Stimulated activated CD4-positive, alpha-beta T cell treated with anti-CD3 and anti-CD28 coated beads, Interleukin-4, amount 100 ng/mL, for 4 hours (primary cell): ENCODE measurements around the gene KBTBD7.

Experiments
- DNase-seq, 2 experiments: peaks; one replicate each; pipeline ENCODE4 v3.0.0-alpha.2; 2020

KBTBD7 gene, protein sequence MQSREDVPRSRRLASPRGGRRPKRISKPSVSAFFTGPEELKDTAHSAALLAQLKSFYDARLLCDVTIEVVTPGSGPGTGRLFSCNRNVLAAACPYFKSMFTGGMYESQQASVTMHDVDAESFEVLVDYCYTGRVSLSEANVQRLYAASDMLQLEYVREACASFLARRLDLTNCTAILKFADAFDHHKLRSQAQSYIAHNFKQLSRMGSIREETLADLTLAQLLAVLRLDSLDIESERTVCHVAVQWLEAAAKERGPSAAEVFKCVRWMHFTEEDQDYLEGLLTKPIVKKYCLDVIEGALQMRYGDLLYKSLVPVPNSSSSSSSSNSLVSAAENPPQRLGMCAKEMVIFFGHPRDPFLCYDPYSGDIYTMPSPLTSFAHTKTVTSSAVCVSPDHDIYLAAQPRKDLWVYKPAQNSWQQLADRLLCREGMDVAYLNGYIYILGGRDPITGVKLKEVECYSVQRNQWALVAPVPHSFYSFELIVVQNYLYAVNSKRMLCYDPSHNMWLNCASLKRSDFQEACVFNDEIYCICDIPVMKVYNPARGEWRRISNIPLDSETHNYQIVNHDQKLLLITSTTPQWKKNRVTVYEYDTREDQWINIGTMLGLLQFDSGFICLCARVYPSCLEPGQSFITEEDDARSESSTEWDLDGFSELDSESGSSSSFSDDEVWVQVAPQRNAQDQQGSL

DNA sequence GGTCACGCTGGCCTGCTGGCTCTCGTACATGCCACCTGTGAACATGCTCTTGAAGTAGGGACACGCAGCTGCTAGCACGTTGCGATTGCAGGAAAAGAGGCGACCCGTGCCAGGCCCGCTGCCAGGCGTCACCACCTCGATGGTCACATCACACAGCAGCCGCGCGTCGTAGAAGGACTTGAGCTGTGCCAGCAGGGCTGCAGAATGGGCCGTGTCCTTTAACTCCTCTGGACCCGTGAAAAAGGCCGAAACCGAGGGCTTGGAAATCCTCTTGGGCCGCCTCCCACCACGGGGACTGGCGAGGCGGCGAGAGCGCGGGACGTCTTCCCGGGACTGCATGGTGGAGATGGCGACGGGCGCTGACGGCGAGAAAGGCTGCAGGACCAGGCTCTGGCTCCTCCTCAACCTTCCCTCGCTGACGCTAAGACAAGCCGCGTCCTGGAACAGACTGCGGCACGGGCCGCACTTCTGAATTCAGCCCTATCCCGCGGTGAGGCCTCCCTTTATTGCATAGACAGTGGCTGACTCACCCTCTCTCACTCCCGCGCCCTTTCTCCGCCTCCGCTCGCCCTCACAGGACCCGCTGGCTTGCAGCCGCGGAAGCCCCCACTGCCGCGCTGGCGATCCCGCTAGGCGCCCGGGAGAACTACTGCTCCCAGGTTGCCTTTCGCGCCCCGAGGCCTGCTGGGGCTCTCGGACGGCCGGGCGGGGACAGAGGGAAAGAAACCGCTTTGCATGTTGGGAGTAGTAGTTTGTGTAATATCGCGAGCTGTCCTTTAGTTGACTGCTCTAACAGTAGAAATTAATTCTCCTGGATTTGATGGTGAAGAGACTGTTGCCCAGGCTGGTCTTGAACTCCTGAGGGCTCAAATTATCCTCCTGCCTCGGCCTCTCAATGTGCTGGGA is at the start of gene KBTBD7:
KBTBD7 (minus strand) TSS at position 651 of the 906 bp plus-strand sequence; CDS start at position 339, 312 bp downstream.
- DNase-seq, result peak; percentile 92 to 96

DNA sequence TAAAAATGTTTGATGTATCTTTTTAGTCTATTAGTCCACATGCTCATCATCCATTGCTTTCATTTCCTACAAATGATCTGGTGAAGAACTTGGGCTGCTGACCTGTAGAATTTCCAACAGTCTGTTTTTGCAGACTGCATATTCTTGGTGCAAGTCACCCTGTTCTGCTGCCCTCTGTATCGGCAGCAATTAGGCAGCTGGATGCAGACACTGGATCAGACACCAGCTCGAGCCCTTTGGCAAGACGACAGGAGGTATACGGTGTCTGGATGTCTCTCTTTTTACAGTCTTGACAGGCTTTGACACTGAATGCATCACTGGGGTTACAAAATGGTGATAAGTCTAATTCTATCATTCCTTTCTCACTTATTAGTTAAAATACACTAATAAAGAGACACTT is 47.3 kb upstream of the KBTBD7 start:
- DNase-seq, result no peak

DNA sequence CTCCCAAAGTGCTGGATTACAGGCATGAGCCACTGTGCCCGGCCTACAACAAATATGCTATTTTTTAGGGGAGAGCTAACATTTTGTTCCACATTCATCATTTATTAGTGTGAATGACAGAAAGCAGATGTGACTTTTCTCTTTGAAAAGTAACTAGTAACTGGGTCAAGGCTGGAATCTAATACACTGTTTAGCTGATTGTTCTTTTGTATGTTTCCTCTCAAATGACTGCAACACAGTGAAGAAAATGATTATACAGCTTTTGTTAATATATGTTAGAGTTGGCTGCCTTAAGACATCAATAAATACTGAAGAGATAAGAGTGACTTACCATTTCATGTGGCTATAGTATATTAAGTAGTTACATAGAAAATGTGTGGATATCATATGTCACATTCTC is 42.0 kb upstream of the KBTBD7 start:
- no peak for DNase-seq

DNA sequence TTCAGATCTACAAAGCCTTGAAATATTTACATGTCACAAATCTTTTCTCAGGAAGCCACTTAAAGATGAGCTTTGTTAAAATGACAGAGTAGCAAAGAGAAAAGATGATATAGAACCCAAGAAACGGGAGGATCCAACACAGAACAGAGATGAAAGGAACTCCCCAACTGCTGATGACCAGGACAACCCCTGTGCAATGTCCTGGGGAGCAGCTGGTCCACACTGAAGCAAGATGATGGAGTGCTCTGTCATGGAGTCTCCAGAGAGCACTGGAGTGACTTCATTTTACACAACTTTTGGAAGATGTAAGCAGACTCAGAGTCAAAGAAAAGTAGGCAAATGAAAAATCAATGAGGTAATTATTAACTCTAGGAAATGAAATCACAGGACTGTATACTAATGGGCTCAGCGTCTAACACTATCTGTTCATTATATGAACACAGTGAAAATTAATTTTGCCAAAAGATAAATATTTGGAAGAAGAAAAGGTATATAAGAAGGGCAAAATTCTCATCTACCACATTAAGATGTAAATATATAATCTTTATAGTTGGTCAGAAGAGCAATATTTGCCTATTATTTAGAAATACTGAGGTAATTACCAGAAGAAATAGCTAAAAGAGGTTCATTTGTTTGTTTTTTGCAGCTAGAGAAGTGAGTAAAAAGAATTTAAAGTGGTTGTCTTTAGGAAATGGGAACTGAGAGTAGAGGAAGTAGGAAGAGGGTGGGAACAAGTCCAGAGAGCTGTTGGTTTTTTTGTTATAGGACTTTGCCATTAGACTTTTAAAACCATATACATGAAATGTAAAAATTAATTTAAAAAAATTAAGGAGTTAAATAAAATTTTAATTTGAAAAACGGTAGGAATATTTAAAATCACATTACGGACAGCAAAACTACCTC is 38.5 kb upstream of the KBTBD7 start:
- no peak for DNase-seq

DNA sequence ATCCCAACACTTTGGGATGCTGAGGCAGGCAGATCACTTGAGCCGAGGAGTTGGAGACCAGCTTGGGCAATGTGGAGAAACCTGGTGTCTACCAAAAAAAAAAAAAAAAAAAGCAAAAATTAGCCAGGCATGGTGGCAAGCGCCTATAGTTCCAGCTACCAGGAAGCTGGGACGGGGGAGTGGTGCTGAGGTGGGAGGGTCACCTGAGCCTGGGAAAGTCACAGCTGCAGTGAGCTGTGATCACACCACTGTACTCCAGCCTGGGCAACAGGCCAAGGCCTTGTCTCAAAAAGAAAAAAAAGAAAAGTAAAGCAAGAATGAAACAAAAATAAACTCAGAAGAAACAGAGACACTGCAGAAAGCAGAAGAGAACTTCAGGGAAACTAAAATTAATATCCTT is 37.4 kb upstream of the KBTBD7 start:
- no peak for DNase-seq

DNA sequence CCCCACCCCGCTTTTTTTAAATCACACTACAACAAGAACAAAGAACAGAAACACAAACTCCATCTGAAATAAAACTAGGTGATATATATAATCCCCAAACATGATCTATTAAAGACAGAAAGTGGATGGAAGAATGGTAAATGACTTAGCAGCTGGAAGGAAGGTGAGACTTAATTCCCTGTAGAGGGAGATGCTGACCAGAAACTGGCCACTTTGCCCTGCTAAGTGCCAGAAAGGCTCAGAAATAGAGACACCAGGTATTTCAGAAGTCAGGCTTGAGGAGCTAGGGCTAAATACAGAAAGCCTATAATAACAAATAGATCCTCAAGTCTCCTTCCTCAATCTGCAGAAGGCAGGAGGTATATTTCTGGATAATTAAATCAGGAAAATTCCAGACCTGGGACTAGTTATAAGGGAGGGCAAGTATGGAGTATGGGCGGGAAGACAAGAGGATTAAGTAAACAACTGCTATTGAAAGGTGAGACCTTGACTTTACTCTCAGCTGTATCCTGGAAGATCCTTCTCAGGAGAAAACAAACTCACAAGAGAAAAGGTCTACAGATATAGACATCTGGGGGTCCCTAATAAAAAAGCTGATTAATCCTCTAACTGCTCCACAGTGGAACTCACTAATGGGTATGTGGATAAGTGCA is 36.8 kb upstream of the KBTBD7 start:
- no peak for DNase-seq

DNA sequence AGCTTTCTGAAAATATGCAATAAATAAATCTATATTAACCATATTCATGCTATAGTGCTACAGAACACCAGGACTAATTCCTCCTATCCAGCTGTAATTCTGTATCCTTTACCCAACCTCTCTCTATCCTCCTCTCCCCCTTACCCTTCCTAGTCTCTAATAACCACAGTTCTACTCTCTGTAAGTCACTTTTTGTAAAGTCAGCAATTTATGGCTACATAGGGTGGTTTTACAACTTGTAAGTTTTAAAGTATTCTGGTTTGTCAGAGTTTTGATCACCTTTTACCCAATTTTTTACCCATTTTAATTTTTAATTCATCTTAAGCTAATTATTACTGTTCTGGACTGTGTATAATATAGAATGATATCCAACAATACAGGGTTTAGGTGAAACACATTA is 35.0 kb upstream of the KBTBD7 start:
- no peak for DNase-seq

DNA sequence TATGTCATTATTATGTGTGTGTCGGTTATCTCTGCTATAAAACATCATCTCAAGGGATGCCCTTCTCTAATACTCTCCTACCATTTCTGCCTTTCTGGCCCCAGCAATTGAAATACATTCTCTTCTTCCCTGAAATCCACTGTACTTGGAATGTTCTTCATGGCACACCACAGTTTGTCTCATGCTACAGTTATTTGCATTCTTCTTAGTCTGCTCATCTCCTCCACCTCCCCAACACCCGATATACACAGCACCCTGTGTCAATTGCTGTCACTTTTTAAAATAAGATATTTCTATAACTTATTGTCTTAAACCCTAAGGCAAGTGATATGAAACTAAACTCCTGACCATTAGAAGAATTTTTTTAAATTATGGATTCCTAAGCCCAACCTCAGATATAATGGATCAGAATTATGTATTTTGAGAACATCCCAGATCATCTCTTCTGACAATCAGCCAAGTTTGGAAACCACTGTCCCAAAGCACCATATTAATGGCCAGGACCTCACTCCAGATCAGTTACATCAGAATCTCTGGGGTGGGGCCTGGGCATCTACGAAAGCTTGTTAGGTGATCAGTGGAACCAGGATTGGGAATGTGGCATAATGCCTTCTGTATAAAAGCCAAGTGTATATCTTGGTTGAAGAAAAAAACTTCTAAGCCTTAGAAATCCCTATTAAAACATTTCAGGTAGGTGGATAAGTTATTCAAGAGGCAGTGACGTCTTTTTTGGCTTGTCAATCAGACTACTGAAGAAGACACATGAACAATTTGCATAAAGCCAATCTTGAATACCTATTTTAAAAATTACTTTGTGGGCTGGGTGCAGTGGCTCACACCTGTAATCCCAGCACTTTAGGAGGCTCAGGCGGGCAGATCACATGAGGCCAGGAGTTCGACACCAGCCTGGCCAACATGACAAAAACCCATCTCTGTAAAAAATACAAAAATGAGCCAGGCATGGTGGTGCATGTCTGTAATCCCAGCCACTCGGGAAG is 30.0 kb upstream of the KBTBD7 start:
- DNase-seq, result no peak

DNA sequence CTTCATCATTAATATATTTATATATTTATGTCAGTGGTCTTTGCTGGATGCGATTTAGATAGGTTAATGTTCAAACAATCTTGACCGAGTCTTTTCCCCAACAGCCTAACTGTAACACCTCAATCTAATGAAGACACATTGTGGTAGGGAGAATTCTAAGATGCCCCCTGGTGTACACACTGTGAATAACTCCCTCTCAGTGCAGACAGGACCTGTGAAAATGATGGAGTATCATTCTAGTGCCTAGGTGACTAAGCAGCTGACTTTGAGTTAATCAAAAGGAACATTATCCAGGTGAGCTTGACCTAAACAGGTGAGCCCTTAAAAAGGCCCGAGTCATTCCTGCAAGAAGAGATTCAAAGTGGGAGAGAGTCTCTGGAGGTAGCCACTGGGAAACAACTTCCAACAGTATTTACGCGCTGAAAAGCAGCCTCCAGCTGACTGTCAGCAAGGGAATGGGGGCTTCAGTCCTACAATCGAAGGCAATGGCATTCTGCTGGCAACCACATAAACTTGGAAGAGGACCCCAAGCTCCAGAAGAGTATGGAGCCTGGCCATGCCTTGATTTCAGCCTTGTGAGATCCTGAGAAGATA is 28.0 kb upstream of the KBTBD7 start:
- peak; percentile 24 to 34 for DNase-seq

DNA sequence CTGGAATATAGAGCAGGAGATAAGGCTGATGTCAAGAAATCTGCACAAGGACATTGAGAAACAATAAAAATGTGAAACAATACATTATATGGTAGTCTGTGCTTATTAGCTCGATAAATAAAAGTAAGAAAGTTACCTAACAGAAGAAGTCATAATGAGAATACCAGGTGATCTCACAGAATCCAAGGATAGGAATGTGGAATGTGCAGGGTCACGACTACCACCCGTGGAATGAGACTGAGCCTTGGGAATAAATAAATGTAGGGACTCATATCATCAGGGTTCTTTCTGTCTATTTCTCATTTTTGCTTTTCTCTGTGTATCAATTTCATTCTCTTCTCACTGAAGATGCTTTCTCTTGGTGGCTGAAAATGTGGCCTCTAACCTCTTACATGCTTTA is 26.0 kb upstream of the KBTBD7 start:
- no peak for DNase-seq

DNA sequence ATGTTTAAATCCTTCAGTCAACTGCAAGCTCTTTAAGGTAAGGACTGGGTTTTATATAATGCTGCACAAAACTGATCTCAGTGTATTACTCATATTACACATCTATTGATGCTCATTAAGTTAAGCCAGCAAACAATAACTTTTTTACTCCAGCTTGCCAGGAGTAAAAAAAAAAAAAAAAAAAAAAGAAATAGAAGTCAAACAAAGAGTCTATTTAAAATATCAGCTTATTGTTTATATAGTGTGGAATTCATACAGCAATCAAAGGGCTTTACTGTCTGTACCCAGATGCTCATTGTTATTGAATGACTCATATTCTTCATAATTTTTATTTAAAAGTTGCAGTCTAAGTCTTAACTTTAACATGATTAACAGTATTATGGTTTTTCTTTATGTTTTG is 21.8 kb upstream of the KBTBD7 start:
- DNase-seq, result no peak

DNA sequence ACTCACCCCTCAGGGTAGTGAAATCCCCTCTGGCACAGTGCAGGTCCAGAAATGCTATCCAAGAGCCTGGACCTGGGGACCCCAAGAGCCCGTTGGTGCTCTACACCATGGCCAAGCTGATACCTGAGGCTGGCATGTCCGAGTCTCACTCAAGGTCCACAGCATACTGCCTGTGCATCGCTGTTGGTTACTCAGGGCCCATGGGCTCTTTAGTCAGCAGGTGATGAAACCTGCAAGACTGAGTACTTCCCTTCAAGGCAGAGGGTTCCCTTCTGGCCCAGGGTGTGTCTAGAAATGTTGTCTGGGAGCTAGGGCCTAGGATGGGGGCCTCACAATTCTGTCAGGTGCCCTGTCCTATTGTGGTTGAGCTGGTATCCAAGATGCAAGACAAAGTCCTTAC is 19.6 kb upstream of the KBTBD7 start:
- DNase-seq, result no peak

DNA sequence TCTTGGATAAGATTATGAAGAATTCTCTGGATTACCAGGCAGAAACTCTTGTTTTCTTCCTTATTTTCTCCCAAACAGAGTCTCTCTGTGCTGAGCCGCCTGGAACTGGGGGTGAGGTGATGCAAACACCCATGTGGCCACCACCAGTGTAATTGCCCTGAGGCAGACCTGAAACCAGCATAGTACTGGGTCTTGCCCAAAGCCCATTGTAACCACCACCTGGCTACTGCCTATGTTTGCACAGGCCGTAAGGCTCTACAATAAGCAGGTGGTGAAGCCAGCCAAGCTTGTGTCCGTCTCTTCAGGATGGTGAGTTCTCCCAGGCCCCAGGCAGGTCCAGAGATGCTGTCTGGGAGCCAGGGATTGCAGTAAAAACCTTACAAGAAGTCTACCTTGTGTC is 18.9 kb upstream of the KBTBD7 start:
- no peak for DNase-seq

DNA sequence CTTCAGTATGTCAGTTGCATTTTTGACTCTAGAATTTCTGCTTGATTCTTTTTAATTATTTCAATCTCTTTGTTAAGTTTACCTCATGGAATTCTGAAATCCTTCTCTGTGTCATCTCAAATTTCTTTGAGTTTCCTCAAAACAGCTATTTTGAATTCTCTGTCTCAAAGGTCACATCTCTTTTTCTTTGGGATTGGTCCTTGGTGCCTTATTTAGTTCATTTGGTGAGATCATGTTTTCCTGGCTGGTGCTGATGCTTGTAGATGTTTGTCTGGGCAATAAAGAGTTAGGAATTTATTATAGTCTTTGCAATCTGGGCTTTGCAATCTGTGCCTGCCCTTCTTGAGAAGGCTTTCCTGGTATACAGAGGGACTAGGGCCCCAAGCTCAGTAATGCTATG is 18.5 kb upstream of the KBTBD7 start:
- no peak for DNase-seq

DNA sequence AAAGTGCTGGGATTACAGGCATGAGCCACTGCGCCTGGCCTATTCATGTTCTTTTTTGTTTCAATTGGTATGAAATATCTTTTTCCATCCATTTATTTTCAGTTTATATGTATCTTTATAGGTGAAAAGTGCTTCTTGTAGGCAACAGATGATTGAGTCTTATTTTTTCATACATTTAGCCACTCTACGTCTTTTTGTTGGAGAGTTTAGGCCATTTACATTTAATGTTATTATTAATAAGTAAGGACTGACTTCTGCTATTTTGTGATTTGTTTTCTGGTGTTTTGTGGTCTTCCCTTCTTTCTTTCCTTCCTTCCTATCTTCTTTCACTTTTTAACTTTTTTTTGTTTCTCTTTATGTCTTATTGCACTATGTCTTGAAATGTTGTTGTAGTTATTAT is 16.7 kb upstream of the KBTBD7 start:
- DNase-seq, result no peak

DNA sequence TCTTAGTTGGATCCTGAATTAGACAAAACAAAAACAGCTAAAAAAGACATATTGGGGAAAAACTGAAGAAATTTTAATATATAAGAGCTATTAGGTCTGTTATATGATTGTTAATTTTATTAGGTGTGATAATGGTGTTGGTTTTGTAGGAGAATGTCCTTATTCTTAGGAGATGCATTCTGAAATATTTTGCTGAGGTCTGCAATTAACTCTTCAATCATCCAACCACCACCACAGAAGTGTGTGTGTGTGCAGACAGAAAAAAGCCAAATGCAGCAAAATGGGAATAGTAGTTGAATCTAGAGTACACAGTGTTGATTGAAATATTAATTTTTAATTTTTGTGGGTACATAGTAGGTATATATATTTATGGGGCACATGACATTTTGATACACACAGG is 12.1 kb upstream of the KBTBD7 start:
- no peak for DNase-seq

DNA sequence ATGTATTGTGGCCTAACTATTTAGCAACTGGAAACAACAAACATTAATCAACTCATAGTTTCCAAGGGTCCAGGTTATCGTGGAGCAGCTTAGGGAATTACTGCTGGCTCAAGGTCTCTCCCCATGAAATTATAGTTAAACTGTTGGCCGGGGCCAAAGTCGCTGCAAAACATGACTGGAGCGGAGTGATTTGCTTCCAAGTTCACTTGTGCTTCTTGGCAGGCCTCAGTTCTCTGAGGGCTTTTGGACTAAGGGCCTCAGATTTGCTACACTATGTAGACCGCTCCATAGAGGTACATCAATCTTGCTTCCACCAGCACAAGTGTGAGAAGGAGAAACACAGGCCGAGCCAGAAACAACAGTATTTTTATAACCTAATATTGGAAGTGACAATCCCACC is 9.4 kb upstream of the KBTBD7 start:
- no peak for DNase-seq

DNA sequence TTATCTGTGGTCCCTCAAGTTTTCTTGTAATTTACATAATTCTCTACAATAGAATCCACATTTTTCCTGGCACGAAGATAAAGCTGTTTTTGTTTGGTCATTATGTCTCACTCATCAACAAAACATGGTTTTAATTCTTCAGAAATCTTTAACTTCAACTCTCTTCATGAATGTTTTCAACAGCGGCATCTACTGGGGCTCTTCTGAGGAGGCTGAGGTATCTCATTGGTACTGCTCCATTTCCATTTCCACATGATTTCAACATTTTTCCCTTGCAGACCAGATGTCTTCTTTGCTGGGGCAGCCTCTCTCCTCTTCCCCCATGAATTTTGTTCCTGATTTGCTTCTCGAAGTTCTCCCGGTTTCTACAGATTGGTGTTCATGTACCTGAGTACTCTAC is 5.8 kb upstream of the KBTBD7 start:
- no peak for DNase-seq

DNA sequence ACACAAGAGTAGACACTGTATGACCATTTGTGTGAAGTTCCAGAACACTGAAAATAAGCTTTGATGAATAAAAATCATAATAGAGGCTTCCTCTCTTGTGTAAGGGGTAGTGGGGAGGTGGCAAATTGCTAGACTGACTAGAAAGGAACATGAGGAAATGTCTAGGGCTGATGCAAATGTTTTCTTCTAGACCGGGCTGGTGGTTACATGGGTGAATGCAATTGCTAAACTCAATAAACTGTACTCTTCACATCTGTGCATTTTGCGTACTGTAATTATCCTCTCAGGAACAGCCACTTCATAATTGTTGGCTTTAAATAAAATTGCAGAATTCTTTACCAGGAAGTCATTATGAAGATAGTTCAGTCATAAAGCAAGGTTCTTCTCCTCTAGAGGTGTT is 5.2 kb upstream of the KBTBD7 start:
- no peak for DNase-seq

DNA sequence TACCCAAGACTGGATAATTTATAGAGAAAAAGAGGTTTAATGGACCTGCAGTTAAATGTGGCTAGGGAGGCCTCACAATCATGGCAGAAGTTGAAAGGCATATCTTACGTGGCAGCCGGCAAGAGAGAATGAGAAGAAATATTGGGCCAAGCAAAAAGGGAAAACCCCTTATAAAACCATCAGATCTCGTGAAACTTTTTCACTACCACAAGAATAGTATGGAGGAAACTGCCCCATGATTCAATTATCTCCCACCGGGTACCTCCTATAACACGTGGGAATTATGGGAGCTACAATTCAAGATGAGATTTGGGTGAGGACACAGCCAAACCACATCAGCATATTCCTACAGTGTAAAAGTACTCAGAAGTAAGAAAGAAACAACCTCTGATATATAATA is 4.7 kb upstream of the KBTBD7 start:
- DNase-seq, result no peak
